GM12873 (cell line): ENCODE data around the gene RBM10.

Experiments
- CTCF ChIP-seq: IDR thresholded peaks from 2 replicates; pipeline ENCODE4 v1.5.1; 2012; ENCODE audit warnings: low read depth, mild to moderate bottlenecking, moderate library complexity, low read length, control low read depth; ENCODE audit not compliant: insufficient read depth; ENCODE audit errors: missing control alignments

The RBM10 gene

DNA sequence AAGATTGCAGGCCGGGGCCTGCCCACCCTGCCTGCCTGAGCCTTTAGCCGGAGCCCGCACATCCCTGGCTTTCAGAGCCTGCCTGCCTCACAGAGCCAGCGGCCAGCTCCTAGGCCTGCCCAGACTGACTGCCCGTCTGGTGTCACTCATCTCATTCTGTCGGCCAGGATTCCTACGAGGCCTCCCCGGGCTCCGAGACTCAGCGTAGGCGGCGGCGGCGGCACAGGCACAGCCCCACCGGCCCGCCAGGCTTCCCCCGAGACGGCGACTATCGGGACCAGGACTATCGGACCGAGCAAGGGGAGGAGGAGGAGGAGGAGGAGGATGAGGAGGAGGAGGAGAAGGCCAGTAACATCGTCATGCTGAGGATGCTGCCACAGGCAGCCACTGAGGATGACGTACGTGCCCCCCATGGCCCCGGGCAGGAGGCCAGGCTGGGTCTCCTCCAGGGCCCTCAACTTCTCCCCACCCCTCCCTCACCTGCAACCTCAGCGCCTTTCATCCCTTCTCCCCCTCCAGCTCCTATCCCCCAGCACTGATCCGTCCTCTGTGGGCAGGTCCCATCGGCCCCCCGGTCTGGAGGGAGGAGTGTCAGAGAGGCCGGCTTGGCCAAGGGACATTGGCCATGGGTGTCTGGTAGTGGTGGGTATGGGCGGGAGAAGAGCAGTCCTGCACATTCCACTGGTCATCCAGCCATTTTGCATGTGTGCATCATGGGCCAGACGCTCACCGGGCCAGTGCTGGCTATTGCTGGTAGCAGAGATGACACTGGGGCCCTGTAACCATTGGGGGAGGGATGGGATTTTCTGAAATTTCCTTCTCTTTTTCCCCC is 26.1 kb downstream of the RBM10 start:
- TF ChIP-seq CTCF: no peak

- no peak for TF ChIP-seq CTCF
Measured at GRCh38 chrX:47171996-47172395, 27.0 kb downstream of the RBM10 start.

DNA sequence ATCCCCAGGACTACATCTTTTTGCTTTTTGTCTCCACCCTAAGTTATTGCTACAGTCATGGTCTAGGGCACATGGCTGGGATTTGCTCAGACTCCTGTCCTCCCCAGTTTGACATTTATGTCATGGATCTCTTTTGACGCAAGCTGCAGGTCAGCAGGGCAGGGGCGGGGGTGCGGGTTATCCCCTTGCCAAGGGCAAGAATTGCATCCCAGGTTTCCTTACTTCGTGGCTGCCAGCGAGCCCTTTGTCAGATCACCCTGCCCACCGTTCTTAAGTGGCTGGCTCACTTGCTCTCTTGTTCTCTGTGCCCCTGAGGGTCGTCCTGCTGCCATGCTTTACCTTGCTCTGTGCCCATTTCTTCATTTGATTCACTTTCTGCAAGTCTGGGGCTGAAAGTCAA is 27.5 kb downstream of the RBM10 start:
- TF ChIP-seq CTCF: no peak

DNA sequence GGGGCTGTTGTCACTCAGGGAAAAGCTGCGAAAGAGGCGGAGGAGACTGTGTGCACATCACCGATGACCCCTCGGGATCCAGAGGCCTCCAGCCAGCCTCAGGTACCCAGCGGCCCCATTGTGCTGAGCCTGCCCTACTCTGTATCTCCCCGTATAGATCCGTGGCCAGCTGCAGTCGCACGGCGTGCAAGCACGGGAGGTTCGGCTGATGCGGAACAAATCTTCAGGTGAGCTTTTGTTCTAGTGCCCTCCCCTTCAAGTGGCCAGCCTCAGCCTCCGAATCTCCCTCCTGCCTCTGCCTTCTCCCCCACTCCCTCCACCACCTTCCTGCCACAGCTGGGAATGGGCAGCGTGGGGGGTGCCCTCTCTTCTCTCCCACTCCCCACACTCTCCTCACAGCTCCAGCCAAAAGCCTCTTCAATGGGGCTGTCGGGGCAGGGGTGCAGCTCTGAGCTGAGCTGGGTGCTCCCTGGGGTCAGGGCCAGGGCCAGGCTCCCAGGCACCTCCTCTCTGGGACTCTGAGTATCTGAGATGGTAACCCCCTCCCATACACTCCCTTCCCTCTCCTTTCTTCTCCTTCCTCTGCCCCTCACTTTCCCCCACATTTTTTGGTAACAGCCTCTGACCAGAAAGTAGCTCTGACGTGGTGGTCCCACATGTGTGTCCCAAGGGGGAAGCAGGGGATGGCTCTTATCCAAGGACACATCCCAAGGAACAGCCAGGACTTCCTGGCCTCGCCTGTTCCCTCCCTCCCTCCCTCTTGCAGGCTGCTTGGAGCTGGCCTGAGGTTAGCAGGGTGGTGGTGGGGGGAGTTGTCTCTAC is 28.2 kb downstream of the RBM10 start:
- TF ChIP-seq CTCF: no peak

GRCh38 chrX:47174376-47174775 is 29.4 kb downstream of the RBM10 start:
- TF ChIP-seq CTCF: no peak

GRCh38 chrX:47174846-47175587 is 30.0 kb downstream of the RBM10 start:
- TF ChIP-seq CTCF: no peak

DNA sequence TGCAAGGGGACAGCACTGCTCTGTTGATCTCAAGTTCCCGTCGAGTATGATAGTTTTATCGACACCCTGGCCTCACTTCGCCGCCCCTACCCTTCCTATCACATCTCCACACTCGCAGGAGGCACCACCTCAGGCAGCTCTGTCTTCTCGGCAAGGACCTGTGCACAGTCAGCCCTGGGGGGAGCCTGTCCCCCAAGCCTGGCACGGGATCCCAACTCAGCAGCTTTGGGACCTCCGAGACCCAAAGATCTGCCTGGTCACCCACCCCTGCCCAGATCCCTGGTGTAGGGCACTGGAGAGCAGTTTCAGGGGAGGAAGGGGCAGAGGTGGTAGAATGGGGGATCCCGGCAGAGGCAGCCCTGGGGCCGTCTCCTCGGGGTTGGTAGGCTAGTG is 30.6 kb downstream of the RBM10 start:
- TF ChIP-seq CTCF: no peak
